HG03558 (cell line): ENCODE data around the gene FEN1.

ENCODE experiments used
- ATAC-seq: cut with Tn5 transposase; IDR thresholded peaks from one replicate; pipeline ENCODE4 v1.9.1; 2021; ENCODE audit warnings: moderate number of reproducible peaks; ENCODE audit not compliant: unreplicated experiment; ENCODE audit errors: extremely low read depth

The FEN1 gene

DNA sequence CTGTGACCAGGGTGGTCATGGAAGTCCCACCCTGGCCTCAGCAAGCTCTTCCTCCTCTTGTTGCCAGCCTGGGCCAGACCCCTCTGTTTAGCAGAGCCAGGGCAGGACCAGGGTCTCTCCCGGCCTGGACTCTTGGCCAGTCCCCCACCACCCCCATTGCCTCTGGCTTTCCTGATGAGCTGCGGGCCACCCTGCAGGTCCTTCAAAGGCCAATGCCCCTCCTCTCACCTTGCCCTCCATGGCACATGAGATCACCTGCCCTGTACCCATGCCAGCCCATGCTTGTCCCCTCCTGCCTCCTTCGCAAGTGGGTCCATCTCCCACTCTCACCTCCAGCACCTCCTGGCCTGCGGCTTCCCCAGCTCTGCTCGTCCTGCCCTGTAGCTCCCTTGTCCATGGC lies 45.8 kb downstream of the FEN1 start:
- ATAC-seq: no peak

- ATAC-seq: no peak
Measured at GRCh38 chr11:61838921-61839320, 46.2 kb downstream of the FEN1 start.

GRCh38 chr11:61839742-61840141 lies 47.0 kb downstream of the FEN1 start:
- ATAC-seq: no peak

DNA sequence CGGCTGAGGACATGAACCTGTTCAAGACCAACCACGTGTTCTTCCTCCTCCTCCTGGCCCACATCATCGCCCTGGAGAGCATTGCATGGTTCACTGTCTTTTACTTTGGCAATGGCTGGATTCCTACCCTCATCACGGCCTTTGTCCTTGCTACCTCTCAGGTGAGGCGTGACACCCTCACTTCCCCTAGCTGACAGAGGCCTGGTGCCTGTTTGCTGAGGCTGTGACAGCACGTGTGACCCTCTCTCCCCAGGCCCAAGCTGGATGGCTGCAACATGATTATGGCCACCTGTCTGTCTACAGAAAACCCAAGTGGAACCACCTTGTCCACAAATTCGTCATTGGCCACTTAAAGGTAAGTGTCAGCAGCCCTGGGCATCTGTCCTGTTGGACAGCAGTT lies 47.7 kb downstream of the FEN1 start:
- no peak for ATAC-seq

GRCh38 chr11:61841636-61842527 lies 49.2 kb downstream of the FEN1 start:
- no peak for ATAC-seq

DNA sequence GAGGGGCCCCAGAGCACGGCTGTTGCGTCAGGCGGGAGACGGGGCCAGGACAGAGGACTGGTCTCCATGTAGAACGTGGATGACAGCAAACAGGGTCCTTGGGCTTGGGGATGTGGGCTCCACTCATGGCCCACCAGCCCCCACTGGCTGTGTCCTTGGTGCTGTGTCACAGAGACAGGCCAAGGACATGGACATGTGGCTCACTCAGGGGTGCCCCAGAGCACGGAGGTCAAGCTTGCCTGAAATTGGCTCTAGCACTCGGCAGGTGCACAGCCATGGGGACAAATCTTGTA lies 49.8 kb downstream of the FEN1 start:
- ATAC-seq: no peak

GRCh38 chr11:61844909-61845565 lies 52.3 kb downstream of the FEN1 start:
- ATAC-seq: no peak

- no peak for ATAC-seq
Measured at GRCh38 chr11:61846362-61847020, 53.8 kb downstream of the FEN1 start.
